ENCODE data around the gene TRAF3IP1.

The TRAF3IP1 gene

GRCh38 chr2:238415036-238415764 lies 94.9 kb downstream of the TRAF3IP1 start:
- no peak for DNase-seq
- no peaks in the 10 kb centered on the region for H3K27me3 ChIP-seq
- H3K36me3 ChIP-seq: no peaks in the 10 kb centered on the region
- TF ChIP-seq, protein P1, sequence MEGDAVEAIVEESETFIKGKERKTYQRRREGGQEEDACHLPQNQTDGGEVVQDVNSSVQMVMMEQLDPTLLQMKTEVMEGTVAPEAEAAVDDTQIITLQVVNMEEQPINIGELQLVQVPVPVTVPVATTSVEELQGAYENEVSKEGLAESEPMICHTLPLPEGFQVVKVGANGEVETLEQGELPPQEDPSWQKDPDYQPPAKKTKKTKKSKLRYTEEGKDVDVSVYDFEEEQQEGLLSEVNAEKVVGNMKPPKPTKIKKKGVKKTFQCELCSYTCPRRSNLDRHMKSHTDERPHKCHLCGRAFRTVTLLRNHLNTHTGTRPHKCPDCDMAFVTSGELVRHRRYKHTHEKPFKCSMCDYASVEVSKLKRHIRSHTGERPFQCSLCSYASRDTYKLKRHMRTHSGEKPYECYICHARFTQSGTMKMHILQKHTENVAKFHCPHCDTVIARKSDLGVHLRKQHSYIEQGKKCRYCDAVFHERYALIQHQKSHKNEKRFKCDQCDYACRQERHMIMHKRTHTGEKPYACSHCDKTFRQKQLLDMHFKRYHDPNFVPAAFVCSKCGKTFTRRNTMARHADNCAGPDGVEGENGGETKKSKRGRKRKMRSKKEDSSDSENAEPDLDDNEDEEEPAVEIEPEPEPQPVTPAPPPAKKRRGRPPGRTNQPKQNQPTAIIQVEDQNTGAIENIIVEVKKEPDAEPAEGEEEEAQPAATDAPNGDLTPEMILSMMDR (IDR thresholded peaks at IDR 0.05): no peak
- H3K4me1 ChIP-seq: peaks cover 0 to 8% (median 3%) of the 10 kb centered on the region in 4 donors
- H3K9me3 ChIP-seq: no peaks in the 10 kb centered on the region
- intact Hi-C loops (cut with DNase I; ENCODE audit: low total_unique reads): no loop called here
- H3K27ac ChIP-seq: no peak overlapping the region
- no peak overlapping the region for H3K4me3 ChIP-seq

- Histone ChIP-seq H3K27ac (no peak overlapping the region), H3K27me3 (no peaks in the 10 kb centered on the region), H3K4me1 (peaks cover 0 to 13% (median 6%) of the 10 kb centered on the region in 4 donors), H3K4me3 (no peak overlapping the region), H3K36me3 (no peaks in the 10 kb centered on the region), H3K9me3 (no peaks in the 10 kb centered on the region)
- TF ChIP-seq, protein P1 (IDR thresholded peaks at IDR 0.05): no peak
- DNase-seq: no peak
- intact Hi-C loops (cut with DNase I; ENCODE audit: low total_unique reads): no loop called here
Measured at GRCh38 chr2:238415893-238416292, 95.6 kb downstream of the TRAF3IP1 start.

DNA sequence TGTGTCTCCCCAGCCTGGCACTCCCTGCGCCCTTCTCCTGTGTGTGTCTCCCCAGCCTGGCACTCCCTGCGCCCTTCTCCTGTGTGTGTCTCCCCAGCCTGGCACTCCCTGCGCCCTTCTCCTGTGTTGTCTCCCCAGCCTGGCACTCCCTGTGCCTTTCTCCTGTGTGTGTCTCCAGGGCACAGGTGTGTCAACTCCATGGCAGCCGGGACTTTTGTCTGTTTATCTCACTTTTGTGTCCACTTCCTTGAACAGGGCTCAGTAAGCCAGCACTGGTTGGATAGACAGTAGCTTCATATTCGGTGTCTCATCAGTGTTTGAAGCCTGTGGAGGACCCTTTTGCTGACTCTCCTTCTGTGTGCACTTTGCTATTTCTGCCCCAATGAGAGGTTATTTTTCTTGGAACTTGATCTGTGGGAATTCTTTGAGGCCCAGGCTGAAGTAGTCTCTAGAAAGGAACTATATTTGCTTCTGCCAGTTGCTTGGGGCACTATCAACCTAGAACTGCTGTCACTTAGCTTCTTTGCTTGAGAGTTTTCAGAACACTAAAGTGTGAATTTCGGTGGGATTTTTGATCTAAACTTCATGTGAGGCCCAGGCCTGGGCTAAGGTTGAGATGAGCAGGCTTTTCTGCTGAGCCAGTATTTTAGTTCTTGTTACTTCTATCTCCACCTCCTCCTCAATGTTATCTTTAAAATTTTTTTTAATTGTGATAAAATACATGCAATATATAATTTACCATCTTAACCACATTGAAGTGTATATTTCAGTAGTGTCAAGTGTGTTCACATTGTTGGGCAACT lies 98.1 kb downstream of the TRAF3IP1 start:
- TF ChIP-seq, protein P1 (IDR thresholded peaks at IDR 0.05): no peak
- Histone ChIP-seq H3K9me3 (no peaks in the 10 kb centered on the region), H3K36me3 (no peaks in the 10 kb centered on the region), H3K27ac (no peak overlapping the region), H3K27me3 (no peaks in the 10 kb centered on the region), H3K4me1 (peaks cover 0 to 20% (median 10%) of the 10 kb centered on the region in 4 donors), H3K4me3 (no peak overlapping the region)
- DNase-seq: no peak
- intact Hi-C loops (cut with DNase I; ENCODE audit: low total_unique reads): no loop called here

- intact Hi-C loops (cut with DNase I; ENCODE audit: low total_unique reads): no loop called here
- peaks cover 0 to 20% (median 10%) of the 10 kb centered on the region in 4 donors for H3K4me1 ChIP-seq
- TF ChIP-seq, protein P1 (IDR thresholded peaks at IDR 0.05): no peak
- no peak overlapping the region for H3K27ac ChIP-seq
- no peaks in the 10 kb centered on the region for H3K36me3 ChIP-seq
- H3K9me3 ChIP-seq: no peaks in the 10 kb centered on the region
- no peaks in the 10 kb centered on the region for H3K27me3 ChIP-seq
- H3K4me3 ChIP-seq: no peak overlapping the region
- DNase-seq: no peak
Measured at GRCh38 chr2:238418999-238419546, 98.8 kb downstream of the TRAF3IP1 start.

GRCh38 chr2:238420442-238420841 lies 100.1 kb downstream of the TRAF3IP1 start:
- TF ChIP-seq, protein P1 (IDR thresholded peaks at IDR 0.05): no peak
- intact Hi-C loops (cut with DNase I; ENCODE audit: low total_unique reads): no loop called here
- peak overlapping the region in 1 of 2 donors; percentile 52 for H3K27ac ChIP-seq
- no peaks in the 10 kb centered on the region for H3K36me3 ChIP-seq
- no peak for DNase-seq
- H3K4me1 ChIP-seq: peaks cover 0 to 20% (median 10%) of the 10 kb centered on the region in 4 donors
- no peaks in the 10 kb centered on the region for H3K27me3 ChIP-seq
- no peak overlapping the region for H3K4me3 ChIP-seq
- no peaks in the 10 kb centered on the region for H3K9me3 ChIP-seq

Measured in tibial artery (tissue), 4 donors.